Measurements from ENCODE around the gene PHACTR3. TPM values are rescaled to one million over a fixed set of nuclear protein-coding genes. Genes with fewer than 3 reads are reported as not detected.

Gene PHACTR3
- total and polyA plus RNA-seq, 2 experiments from 2014 or later: 0.45 to 0.61 TPM

GRCh38 chr20:59613861-59614260 is 9.5 kb downstream of the PHACTR3 start:
- TF ChIP-seq ZNF331 (CRISPR knock-in tag; IDR thresholded peaks at IDR 0.05; ENCODE audit: low read depth): no peak
- TF ChIP-seq, protein P1, sequence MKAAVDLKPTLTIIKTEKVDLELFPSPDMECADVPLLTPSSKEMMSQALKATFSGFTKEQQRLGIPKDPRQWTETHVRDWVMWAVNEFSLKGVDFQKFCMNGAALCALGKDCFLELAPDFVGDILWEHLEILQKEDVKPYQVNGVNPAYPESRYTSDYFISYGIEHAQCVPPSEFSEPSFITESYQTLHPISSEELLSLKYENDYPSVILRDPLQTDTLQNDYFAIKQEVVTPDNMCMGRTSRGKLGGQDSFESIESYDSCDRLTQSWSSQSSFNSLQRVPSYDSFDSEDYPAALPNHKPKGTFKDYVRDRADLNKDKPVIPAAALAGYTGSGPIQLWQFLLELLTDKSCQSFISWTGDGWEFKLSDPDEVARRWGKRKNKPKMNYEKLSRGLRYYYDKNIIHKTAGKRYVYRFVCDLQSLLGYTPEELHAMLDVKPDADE (IDR thresholded peaks at IDR 0.05): no peak
- no peak for TF ChIP-seq STAT1 (IDR thresholded peaks at IDR 0.05; ENCODE audit: unreplicated experiment)
- no peak overlapping the region for H3K27ac ChIP-seq (ENCODE audit: low read depth)
- H3K27me3 ChIP-seq (ENCODE audit: insufficient read depth): peaks cover 13% of the 10 kb centered on the region; the same call in 1 of the 2 replicates
- no peaks in the 10 kb centered on the region for H3K4me1 ChIP-seq (ENCODE audit: insufficient read depth)
- H3K36me3 ChIP-seq (ENCODE audit: insufficient read depth): no peaks in the 10 kb centered on the region
- no peaks in the 10 kb centered on the region; the same call in 2 of the 3 replicates for H3K36me3 Mint-ChIP-seq (ENCODE audit: low read depth)
- no peak overlapping the region for H3K4me2 ChIP-seq
- H3K4me3 Mint-ChIP-seq: no peak overlapping the region
- H3K27ac Mint-ChIP-seq: no peak overlapping the region
- ATAC-seq (no peak), DNase-seq (ENCODE audit: low spot score) (no peak)
- no peak overlapping the region for H2AFZ ChIP-seq
- H3F3A ChIP-seq (replicated peaks; ENCODE audit: low read depth): no peaks in the 10 kb centered on the region
- H3K9me2 ChIP-seq (ENCODE audit: insufficient read depth): no peaks in the 10 kb centered on the region
- no peak overlapping the region for H3K4me3 ChIP-seq
- no peaks in the 10 kb centered on the region; the same call in 1 of the 2 replicates for H4K20me1 ChIP-seq (replicated peaks; ENCODE audit: insufficient read depth)
- peaks cover 12% of the 10 kb centered on the region for H3K27me3 Mint-ChIP-seq (ENCODE audit: insufficient read depth, low read depth, poor library complexity)
- peaks cover 3% of the 10 kb centered on the region; the same call in 2 of the 3 replicates for H3K4me1 Mint-ChIP-seq
- no peaks in the 10 kb centered on the region for H3K79me2 ChIP-seq (replicated peaks; ENCODE audit: insufficient read depth)
- no peaks in the 10 kb centered on the region for H3K9me3 Mint-ChIP-seq

- Histone ChIP-seq H3K4me3 (no peak overlapping the region), H3K4me1 (ENCODE audit: insufficient read depth) (no peaks in the 10 kb centered on the region), H3K36me3 (ENCODE audit: insufficient read depth) (no peaks in the 10 kb centered on the region), H3K27ac (ENCODE audit: low read depth) (no peak overlapping the region), H3K4me2 (no peak overlapping the region), H3F3A (replicated peaks; ENCODE audit: low read depth) (no peaks in the 10 kb centered on the region), H3K79me2 (replicated peaks; ENCODE audit: insufficient read depth) (no peaks in the 10 kb centered on the region), H2AFZ (no peak overlapping the region), H3K9me2 (ENCODE audit: insufficient read depth) (no peaks in the 10 kb centered on the region), H3K27me3 (ENCODE audit: insufficient read depth) (peaks cover 13% of the 10 kb centered on the region; the same call in 1 of the 2 replicates), H4K20me1 (replicated peaks; ENCODE audit: insufficient read depth) (no peaks in the 10 kb centered on the region; the same call in 1 of the 2 replicates)
- Mint-ChIP-seq H3K27me3 (ENCODE audit: insufficient read depth, low read depth, poor library complexity) (peaks cover 12% of the 10 kb centered on the region), H3K9me3 (no peaks in the 10 kb centered on the region), H3K27ac (no peak overlapping the region), H3K36me3 (ENCODE audit: low read depth) (no peaks in the 10 kb centered on the region; the same call in 2 of the 3 replicates), H3K4me1 (no peaks in the 10 kb centered on the region; the same call in 2 of the 3 replicates), H3K4me3 (no peak overlapping the region)
- no peak for TF ChIP-seq EZH2 (IDR thresholded peaks at IDR 0.05; ENCODE audit: low read depth, unreplicated experiment)
- TF ChIP-seq STAT1 (IDR thresholded peaks at IDR 0.05; ENCODE audit: unreplicated experiment): no peak
- TF ChIP-seq JUNB (IDR thresholded peaks at IDR 0.05; ENCODE audit: unreplicated experiment): no peak
- no peak for TF ChIP-seq EZH2phosphoT487 (IDR thresholded peaks at IDR 0.05; ENCODE audit: unreplicated experiment)
- no peak for DNase-seq (ENCODE audit: low spot score)
- ATAC-seq: no peak
These were observed 10.4 kb downstream of the PHACTR3 start for GRCh38 chr20:59614714-59615113.

GRCh38 chr20:59616306-59616705 is 12.0 kb downstream of the PHACTR3 start:
- H3K27ac ChIP-seq (ENCODE audit: low read depth): no peak overlapping the region
- no peaks in the 10 kb centered on the region for H3K9me3 Mint-ChIP-seq
- TF ChIP-seq EZH2 (IDR thresholded peaks at IDR 0.05; ENCODE audit: low read depth, unreplicated experiment) (no peak), POLR2AphosphoS5 (IDR thresholded peaks at IDR 0.05; ENCODE audit: low read depth) (no peak), ZNF114 (CRISPR knock-in tag; IDR thresholded peaks at IDR 0.05) (no peak), ZNF331 (CRISPR knock-in tag; IDR thresholded peaks at IDR 0.05; ENCODE audit: low read depth) (no peak)
- TF ChIP-seq, protein P1 (IDR thresholded peaks at IDR 0.05): no peak
- TF ChIP-seq, protein P2, sequence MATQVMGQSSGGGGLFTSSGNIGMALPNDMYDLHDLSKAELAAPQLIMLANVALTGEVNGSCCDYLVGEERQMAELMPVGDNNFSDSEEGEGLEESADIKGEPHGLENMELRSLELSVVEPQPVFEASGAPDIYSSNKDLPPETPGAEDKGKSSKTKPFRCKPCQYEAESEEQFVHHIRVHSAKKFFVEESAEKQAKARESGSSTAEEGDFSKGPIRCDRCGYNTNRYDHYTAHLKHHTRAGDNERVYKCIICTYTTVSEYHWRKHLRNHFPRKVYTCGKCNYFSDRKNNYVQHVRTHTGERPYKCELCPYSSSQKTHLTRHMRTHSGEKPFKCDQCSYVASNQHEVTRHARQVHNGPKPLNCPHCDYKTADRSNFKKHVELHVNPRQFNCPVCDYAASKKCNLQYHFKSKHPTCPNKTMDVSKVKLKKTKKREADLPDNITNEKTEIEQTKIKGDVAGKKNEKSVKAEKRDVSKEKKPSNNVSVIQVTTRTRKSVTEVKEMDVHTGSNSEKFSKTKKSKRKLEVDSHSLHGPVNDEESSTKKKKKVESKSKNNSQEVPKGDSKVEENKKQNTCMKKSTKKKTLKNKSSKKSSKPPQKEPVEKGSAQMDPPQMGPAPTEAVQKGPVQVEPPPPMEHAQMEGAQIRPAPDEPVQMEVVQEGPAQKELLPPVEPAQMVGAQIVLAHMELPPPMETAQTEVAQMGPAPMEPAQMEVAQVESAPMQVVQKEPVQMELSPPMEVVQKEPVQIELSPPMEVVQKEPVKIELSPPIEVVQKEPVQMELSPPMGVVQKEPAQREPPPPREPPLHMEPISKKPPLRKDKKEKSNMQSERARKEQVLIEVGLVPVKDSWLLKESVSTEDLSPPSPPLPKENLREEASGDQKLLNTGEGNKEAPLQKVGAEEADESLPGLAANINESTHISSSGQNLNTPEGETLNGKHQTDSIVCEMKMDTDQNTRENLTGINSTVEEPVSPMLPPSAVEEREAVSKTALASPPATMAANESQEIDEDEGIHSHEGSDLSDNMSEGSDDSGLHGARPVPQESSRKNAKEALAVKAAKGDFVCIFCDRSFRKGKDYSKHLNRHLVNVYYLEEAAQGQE (IDR thresholded peaks at IDR 0.05; ENCODE audit: unreplicated experiment): no peak

More at GRCh38 chr20:59616306-59616705, 12.0 kb downstream of the PHACTR3 start:
- H3K27ac Mint-ChIP-seq: no peak overlapping the region
- no peak overlapping the region for H3K4me3 ChIP-seq
- no peaks in the 10 kb centered on the region for H3F3A ChIP-seq (replicated peaks; ENCODE audit: low read depth)
- DNase-seq (ENCODE audit: low spot score): no peak
- no peak overlapping the region for H3K4me3 Mint-ChIP-seq
- peaks cover 16% of the 10 kb centered on the region for H3K27me3 Mint-ChIP-seq (ENCODE audit: insufficient read depth, low read depth, poor library complexity)
- no peaks in the 10 kb centered on the region for H3K36me3 ChIP-seq (ENCODE audit: insufficient read depth)
- H3K36me3 Mint-ChIP-seq (ENCODE audit: low read depth): no peaks in the 10 kb centered on the region; the same call in 2 of the 3 replicates
- H3K4me1 ChIP-seq (ENCODE audit: insufficient read depth): no peaks in the 10 kb centered on the region
- H3K4me1 Mint-ChIP-seq: no peaks in the 10 kb centered on the region; the same call in 2 of the 3 replicates
- no peak overlapping the region for H3K4me2 ChIP-seq
- ATAC-seq: no peak
- H4K20me1 ChIP-seq (replicated peaks; ENCODE audit: insufficient read depth): no peaks in the 10 kb centered on the region; the same call in 1 of the 2 replicates
- H3K9me2 ChIP-seq (ENCODE audit: insufficient read depth): no peaks in the 10 kb centered on the region
- peaks cover 6% of the 10 kb centered on the region; the same call in 1 of the 2 replicates for H3K27me3 ChIP-seq (ENCODE audit: insufficient read depth)
- no peaks in the 10 kb centered on the region for H3K79me2 ChIP-seq (replicated peaks; ENCODE audit: insufficient read depth)
- no peak overlapping the region for H2AFZ ChIP-seq
